ENCODE results near the gene TRIM24.

The TRIM24 gene

DNA sequence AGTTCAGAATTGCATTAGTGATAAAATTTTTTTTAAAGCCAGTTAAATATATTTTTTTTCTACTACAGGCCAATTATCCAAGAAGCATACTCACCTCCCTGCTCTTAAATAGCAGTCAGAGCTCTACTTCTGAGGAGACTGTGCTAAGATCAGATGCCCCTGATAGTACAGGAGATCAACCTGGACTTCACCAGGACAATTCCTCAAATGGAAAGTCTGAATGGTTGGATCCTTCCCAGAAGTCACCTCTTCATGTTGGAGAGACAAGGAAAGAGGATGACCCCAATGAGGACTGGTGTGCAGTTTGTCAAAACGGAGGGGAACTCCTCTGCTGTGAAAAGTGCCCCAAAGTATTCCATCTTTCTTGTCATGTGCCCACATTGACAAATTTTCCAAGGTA, 119.1 kb downstream of the TRIM24 start:
- no peak for DNase-seq (ENCODE audit: low read depth)

DNA sequence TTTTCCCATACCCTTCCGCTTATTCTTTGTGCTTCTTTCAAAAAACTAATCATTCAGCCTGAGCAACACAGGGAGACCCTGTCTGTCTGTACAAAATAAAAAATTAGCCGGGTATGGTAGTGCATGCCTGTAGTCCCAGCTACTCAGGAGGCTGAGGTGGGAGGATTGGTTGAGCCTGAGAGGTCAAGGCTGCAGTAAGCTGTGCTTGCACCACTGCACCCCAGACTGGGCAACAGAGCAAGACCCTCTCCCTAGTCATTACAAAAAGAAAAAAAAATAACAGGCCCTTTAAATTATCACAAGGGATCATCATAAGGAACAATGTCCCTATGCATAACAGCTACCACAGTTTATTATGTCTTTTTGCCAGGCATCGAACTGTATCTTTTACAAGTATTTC, 119.6 kb downstream of the TRIM24 start:
- no peak for DNase-seq (ENCODE audit: low read depth)

DNA sequence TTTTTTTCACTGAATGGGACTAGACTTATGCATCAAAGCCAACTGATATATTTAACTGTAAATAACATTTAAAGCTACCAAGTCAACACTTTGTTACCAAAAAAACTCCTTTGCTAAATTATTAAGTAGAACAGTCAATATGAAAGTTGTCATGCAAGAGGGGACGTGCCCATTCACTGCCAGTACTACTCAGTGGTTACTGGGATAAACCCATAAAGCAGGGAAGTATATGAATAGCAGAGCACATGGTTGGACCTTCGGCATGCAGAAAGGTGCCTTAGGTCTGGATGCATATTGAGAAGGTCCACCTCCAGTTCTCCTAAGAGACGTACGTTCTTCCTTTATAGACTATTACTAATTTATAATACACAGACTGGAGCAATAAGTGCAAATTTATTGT, 121.0 kb downstream of the TRIM24 start:
- DNase-seq (ENCODE audit: low read depth): no peak

DNA sequence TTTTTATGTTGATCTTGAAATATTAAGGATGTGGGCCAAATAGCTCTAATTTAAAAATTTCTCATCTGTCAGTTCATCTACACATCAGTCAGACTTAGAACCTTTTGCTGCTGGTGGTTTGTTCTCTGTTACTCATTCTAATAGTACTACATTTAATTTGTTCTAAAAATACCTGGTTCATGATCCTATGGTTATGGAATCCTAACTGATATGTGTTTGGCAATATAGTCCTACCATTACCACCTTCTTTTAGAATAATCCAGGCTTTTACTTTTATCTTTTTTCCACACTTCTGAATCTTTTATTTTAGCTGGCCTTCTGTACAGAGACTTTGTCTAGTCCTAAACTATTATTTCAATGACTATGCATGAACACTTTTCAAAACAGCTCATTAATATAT, 124.2 kb downstream of the TRIM24 start:
- DNase-seq (ENCODE audit: low read depth): no peak

DNA sequence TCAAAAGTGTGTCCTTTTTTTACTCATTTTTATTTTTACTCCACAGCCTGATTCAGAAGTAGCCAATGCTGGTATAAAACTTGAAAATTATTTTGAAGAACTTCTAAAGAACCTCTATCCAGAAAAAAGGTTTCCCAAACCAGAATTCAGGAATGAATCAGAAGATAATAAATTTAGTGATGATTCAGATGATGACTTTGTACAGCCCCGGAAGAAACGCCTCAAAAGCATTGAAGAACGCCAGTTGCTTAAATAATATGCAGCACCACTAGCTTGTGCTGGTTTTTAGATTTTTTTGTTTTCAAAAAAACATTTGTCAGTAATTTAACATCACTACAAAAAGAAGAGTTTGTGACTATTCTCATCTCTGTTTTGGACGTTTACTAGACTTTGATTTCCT, 124.6 kb downstream of the TRIM24 start:
- DNase-seq (ENCODE audit: low read depth): no peak

DNA sequence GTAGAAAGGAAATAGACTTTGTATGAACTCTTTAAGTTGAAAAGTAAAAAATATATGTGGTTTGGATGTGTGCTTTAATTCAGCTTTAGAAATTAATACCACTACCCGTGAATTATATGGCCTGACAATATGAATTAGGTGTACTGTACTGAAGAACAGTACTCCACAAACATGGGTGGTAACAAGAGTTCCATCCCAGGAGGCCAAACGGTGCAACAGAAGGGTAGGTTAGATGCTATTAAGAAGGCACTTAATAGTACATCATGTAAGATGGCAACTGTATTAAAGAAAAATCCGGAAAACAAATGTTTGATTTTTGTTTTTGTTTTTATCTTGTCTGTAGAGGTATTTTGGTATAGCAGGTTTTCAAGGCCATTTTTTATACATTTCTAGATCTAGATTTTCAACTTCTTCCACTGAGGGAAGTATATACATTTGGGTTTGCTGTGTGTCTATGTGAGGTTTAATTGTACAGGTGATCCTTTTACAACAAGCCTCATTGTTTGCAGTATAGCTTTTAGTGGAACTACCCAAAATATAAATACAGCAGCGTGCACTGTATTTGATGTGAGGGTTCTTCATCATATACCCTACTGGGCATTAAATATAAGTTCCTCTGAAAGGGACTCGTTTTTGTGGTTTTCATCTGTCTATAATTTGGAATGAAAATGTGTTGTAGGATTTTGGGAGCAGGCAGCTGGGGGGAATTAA, 125.4 kb downstream of the TRIM24 start:
- no peak for DNase-seq (ENCODE audit: low read depth)

DNA sequence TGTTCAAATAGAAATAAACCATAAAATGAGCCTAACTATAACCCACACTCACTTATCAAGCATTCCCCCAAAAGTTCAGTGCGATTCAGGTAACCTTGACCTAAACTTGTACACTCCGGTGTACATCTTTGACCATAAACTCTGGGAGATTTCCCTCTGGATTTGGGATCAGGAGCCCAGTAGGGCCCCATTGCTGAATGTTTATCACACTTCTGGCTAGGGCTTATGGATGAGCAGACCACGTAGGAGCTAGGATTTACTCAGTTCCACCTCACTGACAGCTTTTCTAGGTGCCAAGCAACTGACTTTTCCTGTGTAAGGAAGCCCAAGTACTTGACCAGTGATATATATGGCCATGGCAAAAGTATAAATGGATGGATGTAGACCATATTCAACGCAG, 127.4 kb downstream of the TRIM24 start:
- DNase-seq (ENCODE audit: low read depth): no peak

DNA sequence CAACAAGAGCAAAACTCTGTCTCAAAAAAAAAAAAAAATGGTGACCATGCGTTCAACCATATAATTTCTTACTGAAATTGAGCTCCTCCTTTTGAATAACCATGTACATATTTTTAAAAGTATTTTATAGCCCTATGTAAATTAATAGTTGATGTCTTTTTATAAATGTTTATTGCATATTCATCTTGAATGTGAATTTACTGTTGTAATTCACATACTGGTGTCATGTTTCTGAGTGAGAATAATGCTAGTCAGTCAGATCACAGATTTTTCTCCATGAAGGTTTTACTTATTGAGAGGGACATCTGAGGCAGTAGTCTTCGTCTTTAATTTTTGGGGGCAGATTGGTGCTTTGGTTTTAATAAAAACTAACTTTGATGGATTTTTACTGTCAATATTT, 128.9 kb downstream of the TRIM24 start:
- DNase-seq (ENCODE audit: low read depth): no peak

DNA sequence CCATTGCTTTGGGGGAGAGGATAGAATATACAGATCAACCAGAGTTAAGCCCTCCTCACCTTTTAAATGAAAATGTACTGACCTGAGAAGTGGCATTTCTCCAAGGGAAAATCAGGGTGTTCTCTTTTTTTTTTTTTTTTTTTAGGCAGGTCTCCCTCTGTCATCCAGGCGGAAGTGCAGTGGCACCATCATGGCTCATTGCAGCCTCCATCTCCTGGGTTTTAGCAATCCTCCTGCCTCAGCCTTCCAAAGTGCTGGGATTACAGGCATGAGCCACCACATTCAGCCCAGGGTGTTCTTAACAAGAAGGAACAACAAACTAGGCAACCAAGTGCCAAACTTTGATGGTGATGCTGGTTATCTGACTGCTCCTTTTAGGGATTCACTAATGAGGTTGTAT, 130.1 kb downstream of the TRIM24 start:
- no peak for DNase-seq (ENCODE audit: low read depth)

DNA sequence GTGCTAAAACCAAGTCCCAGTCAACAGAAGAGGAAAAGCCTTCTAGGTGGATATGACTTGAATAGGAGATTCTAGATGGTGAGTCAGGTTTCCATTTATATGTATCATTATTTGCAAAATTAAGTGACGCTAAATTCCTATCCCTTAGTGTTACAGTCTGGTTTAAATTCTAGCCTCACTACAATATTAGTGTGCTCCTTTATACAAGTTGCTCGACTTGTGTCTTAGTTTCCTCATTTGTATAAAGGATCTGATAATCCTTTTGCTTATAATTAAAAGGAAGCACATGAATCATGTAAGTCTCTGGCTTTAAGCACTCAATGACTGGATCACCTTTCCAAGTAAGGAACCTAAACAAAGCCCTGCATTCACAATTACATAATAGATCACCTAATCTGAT, 135.4 kb downstream of the TRIM24 start:
- DNase-seq (ENCODE audit: low read depth): no peak

DNA sequence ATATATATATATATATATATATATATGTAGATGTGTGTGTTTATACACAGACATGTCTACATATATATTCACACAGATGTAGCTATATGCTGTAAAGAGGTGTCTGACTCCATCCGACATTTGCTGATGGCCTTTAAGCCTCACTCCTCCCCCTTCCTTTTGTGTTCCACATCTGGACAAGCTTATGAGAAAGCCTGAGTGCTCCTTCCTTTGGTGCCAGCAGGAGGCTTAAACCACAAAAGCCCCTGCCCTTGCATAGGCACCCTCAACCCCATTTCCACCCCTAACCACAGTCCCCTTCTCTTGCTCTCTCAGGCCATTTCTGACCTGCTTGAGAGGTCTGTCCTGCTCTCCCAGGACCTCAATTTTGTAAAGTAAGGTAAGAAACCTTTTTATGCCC, 142.4 kb downstream of the TRIM24 start:
- no peak for DNase-seq (ENCODE audit: low read depth)

DNA sequence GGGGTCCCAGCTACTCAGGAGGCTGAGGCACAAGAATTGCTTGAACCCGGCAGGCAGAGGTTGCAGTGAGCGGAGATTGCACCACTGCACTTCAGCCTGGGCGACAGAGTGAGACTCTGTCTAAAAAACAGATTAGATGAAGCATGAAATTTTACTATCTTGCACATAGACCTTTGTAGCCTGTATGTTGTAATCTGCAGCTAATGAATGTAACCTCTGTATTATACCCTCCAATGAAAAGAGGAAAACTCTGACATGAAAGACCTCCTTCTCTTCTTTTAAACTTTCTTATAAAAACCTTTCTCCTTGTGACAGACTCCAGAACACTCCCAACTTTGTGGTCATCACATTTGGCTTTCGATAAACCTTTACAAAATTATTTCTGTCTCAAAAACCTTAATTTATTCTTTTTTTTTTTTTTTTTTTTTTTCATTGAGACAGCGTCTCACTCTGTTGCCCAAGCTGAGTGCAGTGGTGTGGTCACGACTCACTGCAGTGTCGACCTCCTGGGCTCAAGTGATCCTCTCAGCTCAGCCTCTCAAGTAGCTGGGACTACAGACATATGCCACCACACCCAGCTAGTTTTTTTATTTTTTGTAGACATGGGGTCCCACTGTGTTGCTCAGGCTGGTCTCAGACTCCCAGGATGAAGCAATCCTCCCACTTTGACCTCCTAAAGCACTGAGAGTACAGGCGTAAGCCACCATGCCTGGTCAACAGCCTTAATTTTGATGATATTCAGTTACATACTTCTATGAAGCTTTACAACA, 143.7 kb downstream of the TRIM24 start:
- DNase-seq (ENCODE audit: low read depth): no peak

DNA sequence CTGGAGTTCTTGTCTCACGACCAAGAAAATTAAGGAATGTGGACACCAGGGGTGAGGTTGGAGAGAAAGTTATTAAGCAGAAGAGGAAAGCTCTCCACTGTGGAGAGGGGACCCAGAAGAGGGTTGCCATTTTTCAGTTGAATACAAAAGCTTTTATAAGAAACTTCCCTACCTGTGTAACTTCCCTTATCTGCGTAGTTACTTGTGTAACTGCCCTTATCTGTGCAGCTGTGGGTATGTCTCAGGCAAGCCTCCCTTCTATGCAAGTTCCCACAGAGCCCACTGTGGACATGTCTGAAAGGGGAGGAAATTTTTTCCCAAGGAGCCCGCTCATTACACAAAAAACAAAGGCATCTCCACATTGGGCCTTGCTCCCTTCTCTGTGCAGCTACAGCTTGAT, 146.2 kb downstream of the TRIM24 start:
- no peak for DNase-seq (ENCODE audit: low read depth)

DNA sequence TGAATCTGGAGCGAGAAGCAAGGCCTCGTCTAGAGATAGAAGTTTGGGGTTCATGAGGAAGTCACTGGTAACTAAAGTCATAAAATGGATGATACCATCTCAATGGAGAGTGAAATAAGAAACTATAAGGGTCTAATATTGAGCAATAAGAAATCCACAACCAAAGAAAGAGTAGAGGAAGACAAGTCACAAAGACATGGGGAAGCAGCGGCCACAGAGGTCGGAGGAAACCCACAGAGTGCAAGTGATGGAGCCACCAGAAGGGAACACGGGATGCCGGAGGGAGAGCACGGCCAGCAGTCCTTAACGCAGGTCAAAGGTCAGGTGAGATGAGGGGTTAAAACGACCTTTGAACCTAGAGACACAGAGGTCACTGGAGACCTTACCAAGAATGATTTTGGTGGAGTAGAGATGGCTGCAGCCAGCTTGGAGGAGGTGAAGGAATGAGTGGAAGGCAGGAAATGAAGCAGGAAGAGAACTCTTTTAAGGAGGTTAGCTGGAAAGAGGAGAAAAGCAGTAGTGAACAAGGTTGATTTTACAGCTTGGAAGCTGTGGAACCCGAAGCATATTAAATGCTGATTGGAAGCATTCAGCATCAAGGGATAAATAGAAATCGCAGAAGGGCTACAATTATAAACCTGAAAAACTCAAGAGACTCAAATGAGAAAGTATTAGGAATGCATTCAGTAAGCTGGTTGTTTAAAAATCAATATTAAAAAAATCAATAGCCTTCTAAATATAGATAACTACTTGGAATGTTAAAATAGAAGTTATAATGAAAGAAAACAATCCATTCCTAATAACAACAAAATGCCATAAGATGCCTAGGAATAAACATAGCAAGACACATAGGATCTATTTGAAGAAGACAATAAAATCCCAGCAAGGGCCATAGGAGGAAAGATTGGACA, 147.4 kb downstream of the TRIM24 start:
- DNase-seq (ENCODE audit: low read depth): no peak

DNA sequence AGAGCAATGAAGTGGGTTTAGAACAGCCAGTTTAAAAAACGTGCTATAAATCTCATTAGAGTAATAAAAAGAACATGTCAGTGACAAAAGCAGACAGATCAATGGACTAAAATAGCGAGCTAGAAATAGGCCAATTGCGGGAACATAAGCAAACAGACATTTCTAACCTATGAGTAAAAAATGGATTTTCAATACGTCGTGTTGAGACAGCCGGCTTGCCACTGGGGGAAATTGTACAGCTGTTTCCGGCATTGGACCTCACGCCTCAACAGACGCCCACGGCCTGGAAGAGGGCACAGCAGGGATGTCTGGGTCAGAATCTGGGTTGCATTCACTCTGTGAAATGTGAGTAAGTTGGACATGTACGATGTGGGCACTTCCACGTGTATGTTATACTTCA, 148.2 kb downstream of the TRIM24 start:
- no peak for DNase-seq (ENCODE audit: low read depth)

DNA sequence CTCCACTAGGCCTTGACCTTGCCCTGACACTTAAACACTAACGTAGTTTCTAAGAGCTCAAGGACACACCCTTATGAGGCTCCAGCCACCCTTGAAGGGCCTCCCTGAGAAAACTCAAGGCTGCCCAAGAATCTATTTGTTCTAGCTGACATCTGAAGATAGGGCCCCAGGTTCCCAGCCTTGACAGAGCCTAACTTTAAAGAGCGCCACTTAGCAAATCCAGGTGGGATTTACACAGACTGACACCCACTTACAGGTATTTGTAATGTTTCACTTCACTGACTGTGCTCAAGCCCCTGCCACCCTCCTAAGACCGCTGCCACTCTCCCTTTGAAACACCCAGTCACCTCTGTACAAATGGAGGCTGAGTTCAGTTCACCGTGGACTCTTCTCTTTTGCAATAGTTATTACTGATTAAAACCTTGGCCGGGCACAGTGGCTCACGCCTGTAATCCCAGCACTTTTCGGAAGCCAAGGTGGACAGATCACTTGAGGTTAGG, 150.7 kb downstream of the TRIM24 start:
- DNase-seq (ENCODE audit: low read depth): no peak

DNA sequence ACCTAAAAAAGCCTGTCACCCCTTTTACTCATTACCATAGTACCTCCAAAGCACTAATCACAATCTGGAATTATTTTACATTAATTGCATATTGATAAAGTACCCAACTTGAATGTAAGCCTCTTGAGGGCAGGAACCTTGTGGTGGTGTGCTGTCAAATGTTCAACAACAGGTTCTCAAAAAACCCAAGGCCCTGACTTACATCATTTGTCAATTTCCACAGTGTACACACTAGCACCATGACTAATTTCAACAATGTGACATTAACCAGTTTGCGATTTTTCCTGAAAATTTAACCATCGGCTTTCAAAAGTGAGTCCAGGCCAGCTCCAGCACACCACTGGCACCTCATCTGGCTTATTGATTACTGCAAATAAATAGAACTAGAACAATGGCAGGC, 153.6 kb downstream of the TRIM24 start:
- DNase-seq (ENCODE audit: low read depth): no peak

DNA sequence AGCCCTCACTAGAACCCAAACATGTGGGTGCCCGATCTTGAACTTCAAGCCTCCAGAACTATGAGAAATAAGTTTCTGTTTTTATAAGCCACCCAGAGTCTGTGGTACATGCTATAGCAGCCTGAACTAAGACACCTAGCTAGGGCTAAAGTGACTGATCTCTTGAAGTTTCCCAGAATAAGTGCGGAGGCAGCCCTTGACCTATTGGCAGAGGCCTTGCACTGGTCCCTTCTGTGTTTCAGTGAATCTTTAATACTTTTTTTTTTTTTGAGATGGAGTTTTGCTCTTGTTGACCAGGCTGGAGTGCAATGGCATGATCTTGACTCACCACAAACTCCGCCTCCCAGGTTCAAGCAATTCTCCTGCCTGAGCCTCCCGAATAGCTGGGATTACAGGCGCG, 156.0 kb downstream of the TRIM24 start:
- DNase-seq (ENCODE audit: low read depth): no peak

DNA sequence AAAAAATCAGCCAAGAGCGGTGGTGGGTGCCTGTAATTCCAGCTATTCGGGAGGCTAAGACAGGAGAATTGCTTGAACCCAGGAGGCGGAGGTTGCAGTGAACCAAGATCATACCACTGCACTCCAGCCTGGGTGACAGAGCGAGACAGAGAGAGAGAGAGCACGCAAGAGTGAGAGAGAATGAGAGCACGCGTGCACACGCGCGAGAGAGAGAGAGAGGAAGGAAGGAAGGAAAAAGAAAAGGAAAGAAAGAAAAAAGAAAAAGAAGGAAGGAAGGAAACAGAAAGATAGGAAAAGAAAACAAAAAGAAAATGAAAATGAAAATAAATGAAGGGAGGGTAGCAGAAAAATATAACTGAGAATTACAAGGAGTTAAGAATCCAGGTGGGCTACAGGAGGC, 158.4 kb downstream of the TRIM24 start:
- no peak for DNase-seq (ENCODE audit: low read depth)

DNA sequence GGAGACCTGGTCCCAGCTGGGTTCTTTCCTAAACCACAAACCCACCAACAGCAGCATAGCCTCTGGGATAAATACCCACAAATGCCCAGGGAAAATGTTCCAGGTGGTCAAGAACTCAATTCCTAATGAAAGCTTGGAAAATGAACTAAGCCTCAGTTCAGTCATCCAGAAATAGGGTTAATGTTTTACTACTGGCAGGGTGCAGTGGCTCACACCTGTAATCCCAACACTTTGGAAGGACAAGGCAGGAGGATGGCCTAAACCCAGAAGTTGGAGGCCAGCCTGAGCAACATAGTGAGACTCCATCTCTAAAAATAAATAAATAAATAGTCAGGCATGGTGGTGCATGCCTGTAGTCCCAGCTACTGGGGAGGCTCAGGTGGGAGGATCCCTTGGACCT, 158.9 kb downstream of the TRIM24 start:
- no peak for DNase-seq (ENCODE audit: low read depth)

DNA sequence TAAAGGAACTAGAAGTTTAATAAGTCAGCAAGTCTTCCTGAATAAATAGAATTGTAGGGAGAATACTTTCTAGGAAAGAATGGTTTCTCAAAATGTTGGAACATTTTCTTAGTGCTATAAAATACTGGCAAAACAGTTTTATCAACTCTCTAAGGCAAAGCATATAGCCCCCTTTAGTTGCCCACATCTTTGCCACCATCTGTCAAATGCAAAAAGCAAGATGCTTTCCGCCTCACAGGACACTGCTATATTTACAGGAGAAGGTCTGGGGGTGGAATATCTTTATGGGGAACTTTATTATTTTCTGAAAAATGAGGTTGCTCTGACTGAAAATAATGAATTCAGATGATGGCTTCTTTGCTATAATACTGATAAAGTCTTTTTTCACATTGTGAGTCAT, 162.8 kb downstream of the TRIM24 start:
- no peak for DNase-seq (ENCODE audit: low read depth)

DNA sequence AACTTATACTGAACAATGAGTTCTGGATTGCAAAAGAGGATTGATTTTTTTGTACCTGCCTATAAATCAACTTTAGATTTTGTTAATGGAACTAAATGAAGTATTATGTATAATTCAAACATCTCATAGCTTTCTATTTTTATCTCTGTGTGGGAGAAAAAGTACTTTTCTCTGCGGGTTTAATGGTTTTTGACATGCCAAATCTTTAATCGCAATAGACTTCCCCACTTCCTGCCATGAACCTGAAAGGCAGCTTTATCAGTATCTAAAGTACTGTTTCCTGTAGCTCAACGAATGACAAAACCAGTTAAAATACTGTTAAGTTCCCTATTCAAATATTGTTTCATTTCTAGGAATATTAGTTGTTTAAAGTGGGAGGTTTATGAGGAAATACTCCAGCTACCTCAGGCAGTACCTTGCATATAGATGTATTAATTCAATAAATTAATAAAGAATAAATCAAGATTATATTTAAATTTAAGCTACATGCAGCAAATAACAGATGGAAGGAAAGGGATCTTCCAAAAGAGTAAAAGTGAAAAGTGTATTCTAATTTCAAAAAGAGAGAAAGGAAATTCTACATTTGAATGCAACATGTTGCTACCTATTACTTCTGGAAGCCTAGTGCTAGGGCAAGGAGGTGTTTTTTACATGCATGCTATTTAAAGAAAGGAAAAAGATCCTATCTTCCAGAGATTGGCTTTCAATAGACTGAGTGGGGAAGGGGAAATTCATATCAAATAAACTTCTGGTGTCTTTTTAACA, 165.2 kb downstream of the TRIM24 start:
- no peak for DNase-seq (ENCODE audit: low read depth)
